A549 (cell line): Measurements from ENCODE around the gene RBM47. TPM values are rescaled to one million over a fixed set of nuclear protein-coding genes. Genes with fewer than 3 reads are reported as not detected.

Experiments used
- ATAC-seq, 2 experiments: fragments of 200-7000 bp in 1 of 2; fragments of >200 bp in 1 of 2; cut with Nextera tagmentation in 1 of 2; cut with Tn5 transposase in 1 of 2; 3 replicates each; pipeline versions ENCODE4 v1.8.0 to v1.9.1; 2018 to 2020; ENCODE audit warnings: mild to moderate bottlenecking in 1 of 2, moderate library complexity in 1 of 2
- CTCF ChIA-PET: fragments of 300-600 bp; sonication (Branson Sonifier 250); formaldehyde crosslinking; extraction: SDS; loops from one replicate; lab custom pipeline; 2021; ENCODE audit warnings: antibody characterized with exemption, inconsistent platforms; lab: Yijun Ruan, JAX
- POLR2A ChIA-PET: fragments of 350-600 bp; formaldehyde crosslinking; extraction: SDS; loops from one replicate; lab custom pipeline; 2021; ENCODE audit warnings: antibody characterized with exemption, inconsistent platforms; lab: Yijun Ruan, JAX
- DNase-seq, 2 experiments: peaks; one replicate each; pipeline versions ENCODE4 v3.0.0 to v3.0.0-alpha.2; 2011 to 2016; ENCODE audit warnings: low read depth in 1 of 2, low spot score in 1 of 2
- FAIRE-seq: peaks from 2 replicates; lab custom pipeline; 2011; peaks lifted over from hg19 to GRCh38; lab: Jason Lieb, UNC
- H3K27ac ChIP-seq, 2 experiments: fragments of >200 bp; sonication (Bioruptor Twin); formaldehyde crosslinking; 3 replicates each; pipeline ENCODE4 v1.5.1; 2016 to 2017
- H3K4me1 ChIP-seq: fragments of >200 bp; sonication (Bioruptor Twin); formaldehyde crosslinking; 3 replicates; pipeline ENCODE4 v1.6.1; 2016
- H3K4me2 ChIP-seq: fragments of >200 bp; sonication (Bioruptor Twin); formaldehyde crosslinking; 3 replicates; pipeline ENCODE4 v1.6.1; 2016
- H3K4me3 ChIP-seq: fragments of >200 bp; sonication (Bioruptor Twin); formaldehyde crosslinking; 3 replicates; pipeline ENCODE4 v1.5.1; 2016
- H3K9me3 ChIP-seq: fragments of >200 bp; sonication (Bioruptor Twin); formaldehyde crosslinking; 3 replicates; pipeline ENCODE4 v1.6.1; 2016
- BHLHE40 ChIP-seq: IDR thresholded peaks from 2 replicates; pipeline ENCODE4 v1.6.1; 2012; ENCODE audit warnings: low read depth, low read length, inconsistent platforms
- CBX2 ChIP-seq: fragments of 200-600 bp; sonication (generic); IDR thresholded peaks from 2 replicates; pipeline ENCODE4 v1.6.1; 2016; ENCODE audit warnings: low read depth, mild to moderate bottlenecking, borderline replicate concordance
- CBX8 ChIP-seq: fragments of 200-600 bp; sonication (generic); IDR thresholded peaks from 2 replicates; pipeline ENCODE4 v1.6.1; 2016
- CEBPB ChIP-seq, 2 experiments: fragments of >200 bp in 1 of 2; sonication (Bioruptor Twin) in 1 of 2; formaldehyde crosslinking in 1 of 2; IDR thresholded peaks; 2 replicates each; pipeline ENCODE4 v1.6.1; 2012 to 2016
- EP300 ChIP-seq, 2 experiments: fragments of >200 bp; sonication (Bioruptor Twin); formaldehyde crosslinking; IDR thresholded peaks; 2 replicates in 1 of 2; 3 replicates in 1 of 2; pipeline ENCODE4 v1.6.1; 2016 to 2017
- ESRRA ChIP-seq: fragments of 150-350 bp; IDR thresholded peaks from 2 replicates; pipeline ENCODE4 v1.6.1; 2014; ENCODE audit warnings: mild to moderate bottlenecking, low read length, borderline replicate concordance
- FOSL2 ChIP-seq, 2 experiments: fragments of 450-650 bp in 1 of 2; fragments of >200 bp in 1 of 2; sonication (Bioruptor Twin) in 1 of 2; formaldehyde crosslinking; IDR thresholded peaks; 2 replicates each; pipeline versions ENCODE4 v1.5.0 to v1.6.1; 2016 to 2020; ENCODE audit warnings: mild to moderate bottlenecking in 1 of 2, moderate library complexity in 1 of 2
- FOXS1 ChIP-seq: fragments of 250-450 bp; sonication (Bioruptor Pico); IDR thresholded peaks from 2 replicates; pipeline ENCODE4 v1.5.0; 2020; ENCODE audit warnings: mild to moderate bottlenecking, moderate library complexity
- GATA3 ChIP-seq: IDR thresholded peaks from 2 replicates; pipeline ENCODE4 v1.6.1; 2012; ENCODE audit warnings: borderline replicate concordance
- HEYL ChIP-seq: fragments of 250-450 bp; sonication (Bioruptor Pico); IDR thresholded peaks from 2 replicates; pipeline ENCODE4 v1.8.0; 2021; ENCODE audit warnings: mild to moderate bottlenecking, moderate library complexity
- HMGXB4 ChIP-seq: fragments of 250-450 bp; sonication (Bioruptor Pico); IDR thresholded peaks from 2 replicates; pipeline ENCODE4 v1.5.0; 2021; ENCODE audit warnings: mild to moderate bottlenecking, moderate library complexity, borderline replicate concordance
- HOXA7 ChIP-seq: fragments of 250-450 bp; sonication (Bioruptor Pico); IDR thresholded peaks from 2 replicates; pipeline ENCODE4 v1.5.0; 2020; ENCODE audit warnings: mild to moderate bottlenecking, moderate library complexity
- HOXB13 ChIP-seq: fragments of 250-450 bp; sonication (Bioruptor Pico); IDR thresholded peaks from 2 replicates; pipeline ENCODE4 v1.5.0; 2020; ENCODE audit warnings: low read depth, mild to moderate bottlenecking, moderate library complexity
- JUN ChIP-seq, 2 experiments: fragments of >200 bp; sonication (Bioruptor Twin); formaldehyde crosslinking; IDR thresholded peaks; 2 replicates in 1 of 2; 3 replicates in 1 of 2; pipeline ENCODE4 v1.6.1; 2016 to 2017
- KDM1A ChIP-seq: fragments of 200-600 bp; sonication (generic); IDR thresholded peaks from 2 replicates; pipeline ENCODE4 v1.6.1; 2016; ENCODE audit warnings: low read depth, mild to moderate bottlenecking
- MAFK ChIP-seq: fragments of 450-650 bp; IDR thresholded peaks from 2 replicates; pipeline ENCODE4 v1.6.1; 2014; ENCODE audit not compliant: partially characterized antibody
- MAX ChIP-seq: IDR thresholded peaks from 2 replicates; pipeline ENCODE4 v1.6.1; 2012
- MYC ChIP-seq: IDR thresholded peaks from 2 replicates; pipeline ENCODE4 v1.6.1; 2012; ENCODE audit warnings: mild to moderate bottlenecking, inconsistent platforms, low read length, improper control_type of control experiment, borderline replicate concordance
- NPAS2 ChIP-seq: fragments of 250-450 bp; sonication (Bioruptor Pico); IDR thresholded peaks from 2 replicates; pipeline ENCODE4 v1.8.0; 2022; ENCODE audit warnings: mild to moderate bottlenecking, moderate library complexity, borderline replicate concordance
- RFX5 ChIP-seq: fragments of 450-650 bp; IDR thresholded peaks from 2 replicates; pipeline ENCODE4 v1.7.1; 2014; ENCODE audit warnings: antibody characterized with exemption, mild to moderate bottlenecking, moderate library complexity
- RNF2 ChIP-seq: fragments of 200-600 bp; sonication (generic); IDR thresholded peaks from 2 replicates; pipeline ENCODE4 v1.6.1; 2016; ENCODE audit warnings: low read depth, mild to moderate bottlenecking, antibody characterized with exemption, moderate library complexity, borderline replicate concordance
- SMC3 ChIP-seq: fragments of >200 bp; sonication (Bioruptor Twin); formaldehyde crosslinking; IDR thresholded peaks from 3 replicates; pipeline ENCODE4 v1.6.1; 2018; ENCODE audit warnings: inconsistent platforms
- ZFP36 ChIP-seq: fragments of 450-650 bp; IDR thresholded peaks from 2 replicates; pipeline ENCODE4 v1.6.1; 2014; ENCODE audit warnings: borderline replicate concordance; ENCODE audit not compliant: partially characterized antibody
- ZNF302 ChIP-seq: fragments of 250-450 bp; sonication (Bioruptor Pico); IDR thresholded peaks from 2 replicates; pipeline ENCODE4 v1.9.0; 2021; ENCODE audit warnings: inconsistent platforms, mild to moderate bottlenecking, moderate library complexity
- WGBS: methylation state at CpG from one replicate; pipeline ENCODE4 v1.1.6; 2017; ENCODE audit errors: missing lambda C conversion rate; 5-methylcytosine and 5-hydroxymethylcytosine counted together
- polyA plus RNA-seq, 4 experiments: library from polyadenylated mRNA; depleted of rRNA in 3 of 4; stranded (reverse); fragments of >200 nt; fragmentation: RNase III in 1 of 4; extraction: RNeasy Plus Mini Kit Qiagen cat#74134 plus additional on column Dnase treatment in 1 of 4; gene quantifications; 2 replicates in 3 of 4; 3 replicates in 1 of 4; pipeline ENCODE4 v1.2.3, GENCODE V29; 2011 to 2017

The RBM47 gene
- polyA plus RNA-seq, 2 of the 4 experiments (the other 2 are of a cell fraction), result 38.1 to 43.3 TPM

- POLR2A ChIA-PET, result no interaction called here
- ATAC-seq (peak; percentile 88 to 90), FAIRE-seq (peak; percentile 89), DNase-seq (peak; percentile 25 to 79)
- Histone ChIP-seq H3K27ac (peak overlapping the region; percentile 74 to 87), H3K9me3 (no peaks in the 10 kb centered on the region), H3K4me2 (peak overlapping the region; percentile 89), H3K4me1 (peaks cover 59% of the 10 kb centered on the region), H3K4me3 (peak overlapping the region; percentile 32)
- CTCF ChIA-PET, result interaction anchor here (1.4 to 2.6 kb wide), 2 partner anchors 10 to 150 kb away, joined by 3 to 7 read pairs; no protein-coding TSS in a partner anchor
- 5% methylated on average over 4 of the region's 4 CpGs for WGBS
- peak; percentile 13; the same call in 1 of the 2 replicates for TF ChIP-seq GATA3
- TF ChIP-seq FOXS1 (CRISPR knock-in tag), result no peak
- peak; percentile 9 to 64; a peak in 3 of 4 replicates for TF ChIP-seq CEBPB (IDR thresholded peaks at IDR 0.05)
- TF ChIP-seq RFX5, result 0 out of 2 replicates have a peak, but pooled peaks have one; percentile 45
- no peak for TF ChIP-seq EP300 (IDR thresholded peaks at IDR 0.05)
- TF ChIP-seq HEYL, result no peak
- no peak for TF ChIP-seq SMC3
These were observed 154.1 kb downstream of the RBM47 start for GRCh38 chr4:40475609-40476008.

- peak; percentile 44 to 70; a peak in 3 of 6 replicates for ATAC-seq
- no peak for FAIRE-seq
These were observed 155.9 kb downstream of the RBM47 start for GRCh38 chr4:40473578-40474388.

GRCh38 chr4:40471923-40472322, 157.7 kb downstream of the RBM47 start:
- peaks cover 41% of the 10 kb centered on the region for H3K4me1 ChIP-seq
- FAIRE-seq, result no peak
- ChIA-PET POLR2A (no interaction called here), CTCF (no interaction called here)
- no peak for DNase-seq
- no peaks in the 10 kb centered on the region for H3K9me3 ChIP-seq
- WGBS, result 89% methylated on average over 3 of the region's 3 CpGs
- no peak for ATAC-seq
- TF ChIP-seq RNF2, result no peak
- no peak for TF ChIP-seq CEBPB (IDR thresholded peaks at IDR 0.05)
- TF ChIP-seq ZFP36, result no peak
- no peak for TF ChIP-seq CBX2
- TF ChIP-seq BHLHE40, result no peak
- TF ChIP-seq ZNF302 (CRISPR knock-in tag), result no peak
- no peak for TF ChIP-seq HEYL
- no peak for TF ChIP-seq CBX8
- no peak for TF ChIP-seq HMGXB4 (CRISPR knock-in tag)
- TF ChIP-seq RFX5, result no peak
- no peak for TF ChIP-seq HOXB13 (CRISPR knock-in tag)
- TF ChIP-seq ESRRA, result no peak
- no peak for TF ChIP-seq HOXA7
- TF ChIP-seq FOSL2 (IDR thresholded peaks at IDR 0.05), result no peak
- TF ChIP-seq FOSL2 (CRISPR knock-in tag; IDR thresholded peaks at IDR 0.05), result no peak
- no peak for TF ChIP-seq NPAS2 (CRISPR knock-in tag)
- no peak for TF ChIP-seq KDM1A
- TF ChIP-seq JUN (IDR thresholded peaks at IDR 0.05), result no peak
- no peak for TF ChIP-seq SMC3
- TF ChIP-seq MYC, result no peak
- H3K27ac ChIP-seq, result peak overlapping the region in 1 of 2 experiments; percentile 68; a peak in 3 of 6 replicates
- H3K4me3 ChIP-seq, result no peak overlapping the region
- H3K4me2 ChIP-seq, result 0 out of 3 replicates have a peak overlapping the region, but pooled peaks have one; percentile 89

More at GRCh38 chr4:40473578-40474388, 155.9 kb downstream of the RBM47 start:
- peak overlapping the region; percentile 89 for H3K4me2 ChIP-seq
- H3K4me1 ChIP-seq, result peaks cover 50% of the 10 kb centered on the region
- TF ChIP-seq MAFK (peak; percentile 97), CBX8 (no peak), MAX (0 out of 2 replicates have a peak, but pooled peaks have one; percentile 20)
- ChIA-PET POLR2A (no interaction called here), CTCF (interaction anchor here (0.6 kb wide), 1 partner anchor 9 kb away, joined by 3 read pairs; no protein-coding TSS in a partner anchor)
- no peaks in the 10 kb centered on the region for H3K9me3 ChIP-seq
- 12% methylated on average over 9 of the region's 9 CpGs for WGBS
- H3K27ac ChIP-seq, result peak overlapping the region; percentile 74 to 79
- peak overlapping the region; percentile 32 for H3K4me3 ChIP-seq
- DNase-seq, result peak in 1 of 2 experiments; percentile 57
